HG03442 (cell line): ENCODE results near the gene UBA1.

ENCODE experiments used
- ATAC-seq: cut with Tn5 transposase; IDR thresholded peaks from one replicate; pipeline ENCODE4 v1.9.1; 2021; ENCODE audit warnings: mild to moderate bottlenecking, moderate library complexity; ENCODE audit not compliant: unreplicated experiment

Gene UBA1

DNA sequence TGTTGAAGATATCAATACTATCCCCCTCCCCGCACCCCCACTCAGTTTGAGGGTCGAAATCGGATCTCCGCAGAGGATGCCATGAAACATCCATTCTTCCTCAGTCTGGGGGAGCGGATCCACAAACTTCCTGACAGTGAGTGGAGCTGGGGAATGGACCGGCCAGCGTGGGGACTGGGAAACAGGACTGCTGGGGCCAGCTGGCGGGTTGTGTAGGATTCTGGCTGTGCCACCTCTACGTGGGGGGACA lies 33.6 kb downstream of the UBA1 start:
- no peak for ATAC-seq

DNA sequence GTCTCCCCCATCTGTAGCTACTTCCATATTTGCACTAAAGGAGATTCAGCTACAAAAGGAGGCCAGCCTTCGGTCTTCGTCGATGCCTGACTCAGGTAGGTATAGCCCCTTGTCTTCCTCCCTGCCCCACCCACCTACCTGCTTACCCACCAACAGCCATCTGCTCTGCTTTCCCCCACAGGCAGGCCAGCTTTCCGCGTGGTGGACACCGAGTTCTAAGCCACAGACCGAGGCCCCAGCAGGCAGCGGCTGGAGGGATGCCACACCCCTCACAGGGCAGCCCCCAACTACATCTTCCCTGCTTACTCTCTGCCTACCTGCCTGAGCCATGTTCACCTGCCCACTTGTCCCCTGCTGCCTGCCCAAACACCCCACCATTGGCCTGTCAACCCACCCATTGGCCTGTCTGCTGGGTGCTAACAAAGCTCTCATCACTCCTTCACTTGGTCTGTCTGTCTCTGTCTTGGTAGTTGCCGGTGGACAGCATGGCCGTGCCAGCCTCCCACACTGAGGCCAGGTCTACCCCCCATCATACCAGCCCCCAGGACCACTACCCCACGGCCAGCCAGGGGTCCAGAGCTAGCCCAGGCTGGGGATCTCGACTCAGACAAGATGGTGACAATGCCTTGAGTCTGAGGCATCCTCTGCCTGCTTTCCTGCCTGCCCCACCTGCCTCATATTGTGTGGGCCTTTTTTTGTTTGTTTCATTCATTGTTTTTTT lies 35.1 kb downstream of the UBA1 start:
- no peak for ATAC-seq

DNA sequence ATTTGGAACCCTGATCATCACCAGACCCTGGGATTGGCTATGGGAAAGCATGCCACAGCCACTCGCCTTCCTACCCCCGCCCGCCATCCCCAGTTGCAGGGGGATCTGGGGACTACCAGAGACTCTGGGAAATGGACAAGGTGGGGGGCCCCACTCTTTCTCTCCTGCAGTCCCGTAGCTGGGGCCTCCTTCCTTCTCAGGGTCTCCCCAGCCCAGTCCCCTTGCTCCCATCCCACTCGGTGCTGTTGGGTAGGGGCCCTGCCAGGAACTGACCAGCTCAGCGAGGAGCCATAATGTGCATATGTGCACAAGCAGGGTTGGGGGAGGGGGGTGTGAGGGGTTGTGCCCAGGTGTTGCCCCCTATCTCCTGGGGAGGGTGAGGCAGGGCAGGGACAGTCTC lies 35.8 kb downstream of the UBA1 start:
- no peak for ATAC-seq

DNA sequence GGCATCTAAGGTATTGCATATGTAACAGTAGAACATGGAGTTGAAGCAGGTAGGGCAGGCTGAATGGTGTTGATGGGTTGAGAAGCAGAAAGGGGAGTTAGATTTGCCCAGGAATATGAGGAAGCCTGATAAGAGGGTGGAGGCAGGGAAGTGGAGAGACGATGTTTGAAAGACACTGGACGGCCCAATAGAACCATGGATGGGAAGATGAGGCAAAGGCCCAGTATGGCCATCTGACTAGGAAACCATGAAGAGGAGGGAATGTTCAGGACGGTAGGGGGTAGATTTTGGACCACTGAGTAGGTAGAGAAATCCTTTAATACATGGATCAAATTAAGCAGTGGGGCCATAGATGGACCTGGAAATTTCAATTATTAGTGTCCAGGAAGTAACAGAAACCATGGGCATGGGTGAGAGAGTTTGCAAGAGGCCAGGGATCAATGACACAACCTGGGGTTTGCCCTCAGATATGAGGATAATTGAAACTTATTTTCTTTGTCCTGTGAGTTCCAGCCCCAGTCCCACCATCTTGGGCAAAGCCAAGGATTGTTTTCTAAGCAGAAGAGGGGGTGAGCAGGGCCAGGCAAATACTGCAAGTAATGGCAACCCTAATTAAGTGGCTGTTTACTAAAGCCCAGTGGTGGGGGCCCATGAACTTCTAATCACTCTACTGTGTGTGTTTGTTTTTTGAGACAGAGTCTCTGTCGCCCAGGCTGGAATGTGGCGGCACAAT lies 36.7 kb downstream of the UBA1 start:
- ATAC-seq, result no peak

DNA sequence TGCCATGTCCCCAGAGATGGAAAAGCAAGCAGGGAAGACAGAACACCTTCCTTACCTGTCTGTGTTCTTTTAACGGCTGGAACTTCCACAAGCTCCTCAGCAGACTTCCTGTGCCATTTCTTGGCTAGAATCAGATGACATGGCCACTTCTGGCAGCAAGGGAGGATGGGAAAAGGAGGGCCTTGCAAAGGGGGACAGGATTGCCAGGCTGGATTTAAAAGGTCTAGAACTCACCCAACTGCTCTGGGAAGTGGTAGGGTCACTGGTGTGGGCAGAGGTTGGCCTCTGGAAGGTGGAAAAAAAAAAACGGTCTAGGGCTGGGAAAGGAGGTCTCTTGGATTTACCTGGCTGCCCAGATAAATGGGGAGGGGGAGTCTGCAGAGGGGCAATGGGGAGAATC lies 37.5 kb downstream of the UBA1 start:
- ATAC-seq, result no peak

DNA sequence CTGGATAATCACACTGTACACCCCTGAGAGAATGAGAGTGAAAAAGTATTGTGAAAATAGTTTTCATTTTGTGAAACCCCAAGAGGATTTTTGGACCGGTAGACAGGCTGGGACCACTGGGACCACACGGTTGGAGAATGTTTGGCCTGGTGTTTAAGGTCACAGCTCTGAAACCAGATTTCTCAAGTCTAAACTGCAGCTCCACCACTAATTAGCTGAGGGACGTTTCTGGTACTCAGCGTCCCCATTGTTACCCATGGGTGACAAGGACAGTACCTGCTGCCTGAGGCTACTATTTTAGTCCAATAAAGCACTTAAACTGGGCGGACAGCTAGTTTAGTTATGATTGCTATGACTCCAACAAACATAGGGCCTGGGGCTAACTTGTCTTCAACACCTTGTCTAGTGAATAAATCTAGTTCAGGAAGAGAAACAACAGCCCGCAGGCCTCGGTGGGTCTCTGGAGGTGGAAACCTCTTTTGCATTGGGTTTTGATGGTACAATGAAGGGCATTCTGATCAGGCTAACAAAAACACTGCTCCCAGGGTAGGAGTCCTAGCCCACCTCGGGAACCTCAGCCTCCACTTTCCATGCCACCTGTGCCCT lies 38.7 kb downstream of the UBA1 start:
- ATAC-seq, result no peak

DNA sequence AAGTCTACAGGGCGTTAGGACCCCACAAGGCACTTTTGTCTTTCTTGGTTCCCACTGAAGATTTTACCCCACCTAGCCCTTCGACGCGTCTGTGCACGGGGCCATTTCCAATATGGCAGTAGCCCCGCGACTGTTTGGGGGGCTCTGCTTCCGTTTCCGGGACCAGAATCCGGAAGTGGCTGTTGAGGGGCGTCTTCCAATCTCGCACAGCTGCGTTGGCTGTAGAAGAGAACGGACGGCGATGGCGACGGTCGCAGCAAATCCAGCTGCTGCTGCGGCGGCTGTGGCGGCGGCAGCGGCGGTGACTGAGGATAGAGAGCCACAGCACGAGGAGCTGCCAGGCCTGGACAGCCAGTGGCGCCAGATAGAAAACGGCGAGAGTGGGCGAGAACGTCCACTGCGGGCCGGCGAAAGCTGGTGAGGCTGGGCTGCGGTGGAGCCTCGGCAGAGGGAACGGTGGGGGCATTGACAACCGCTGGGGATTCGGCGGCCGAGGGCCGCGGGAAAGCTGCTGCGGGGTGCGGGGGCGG lies 39.2 kb downstream of the UBA1 start, which contains the start of gene USP11:
TSS of gene USP11 (plus strand) at position 207 of the 530 bp plus-strand sequence. CDS start at position 242, 35 bp downstream.
- peak; percentile 27 for ATAC-seq

DNA sequence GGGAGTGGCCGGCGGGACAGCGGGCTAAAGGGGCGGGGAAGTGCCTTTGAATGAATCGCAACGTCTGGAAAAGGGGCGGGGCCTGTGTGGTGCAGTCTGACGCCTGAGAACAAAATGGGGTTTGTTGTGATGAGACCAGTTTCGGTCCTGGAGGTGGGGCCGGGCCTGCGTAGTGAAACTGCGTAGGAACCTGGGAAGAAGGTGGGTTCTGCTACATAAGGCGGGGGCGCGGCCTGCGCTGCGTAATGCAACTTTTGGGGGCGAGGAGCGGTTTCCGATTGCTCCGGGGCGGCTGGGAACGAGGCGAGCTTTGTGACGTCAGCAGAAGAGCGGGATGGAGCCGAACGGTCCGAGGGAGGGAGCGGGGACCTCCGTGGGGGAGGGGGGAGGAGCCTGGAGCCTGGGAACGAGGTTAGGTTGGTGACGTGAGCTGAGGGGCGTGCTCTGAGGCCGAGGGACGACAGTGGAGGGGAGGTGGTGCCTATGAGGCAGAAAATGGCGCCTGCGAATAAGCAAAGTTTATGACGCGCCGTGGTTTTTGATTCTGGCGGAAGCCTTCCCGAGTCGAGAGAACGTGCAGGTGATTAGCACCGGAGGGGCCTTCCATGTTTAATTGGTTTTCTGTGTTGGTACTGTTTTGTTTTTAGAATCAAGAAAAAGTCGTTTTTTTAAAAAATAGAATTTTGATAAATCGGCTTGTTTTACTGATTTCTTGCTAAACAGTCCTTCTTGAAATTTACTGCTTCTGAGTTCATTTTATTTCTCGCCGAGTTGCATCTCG lies 39.9 kb downstream of the UBA1 start:
- peak; percentile 85 for ATAC-seq

DNA sequence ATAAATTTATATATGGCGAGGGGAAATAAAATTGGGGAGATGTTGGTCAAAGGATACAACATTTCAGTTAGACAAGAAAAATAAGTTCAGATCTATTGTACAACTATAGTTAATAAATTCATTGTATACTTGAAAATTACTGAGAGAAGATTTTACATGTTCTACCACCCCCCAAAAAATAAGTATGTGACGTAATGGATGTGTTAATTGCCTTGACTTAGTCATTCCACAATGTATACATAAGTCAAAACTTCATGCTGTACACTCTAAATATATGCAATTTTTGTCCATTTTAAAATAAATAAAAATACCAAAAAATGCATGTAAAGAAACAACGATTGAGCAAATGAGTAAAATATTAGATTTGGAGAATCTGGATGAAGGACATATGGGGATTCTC lies 41.0 kb downstream of the UBA1 start:
- no peak for ATAC-seq

DNA sequence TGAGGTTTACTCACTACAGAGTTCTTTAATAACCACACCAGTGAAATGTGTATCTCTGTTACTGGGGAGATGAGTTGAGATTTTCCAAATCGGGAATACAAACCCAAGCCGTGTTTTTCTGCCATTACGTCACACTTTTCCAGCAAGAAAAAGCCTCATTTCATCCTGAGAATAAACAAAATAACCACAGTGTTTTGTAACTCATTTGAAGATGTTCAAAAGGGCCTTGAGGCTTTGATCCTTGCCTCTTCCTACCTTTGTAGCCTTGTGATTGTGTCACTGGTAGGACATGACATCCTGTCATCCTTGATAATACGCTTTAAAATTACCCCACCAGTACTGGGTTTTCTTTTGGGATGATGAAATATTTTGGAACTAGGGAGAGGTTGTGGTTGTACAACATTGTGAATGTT lies 42.1 kb downstream of the UBA1 start:
- ATAC-seq, result no peak

DNA sequence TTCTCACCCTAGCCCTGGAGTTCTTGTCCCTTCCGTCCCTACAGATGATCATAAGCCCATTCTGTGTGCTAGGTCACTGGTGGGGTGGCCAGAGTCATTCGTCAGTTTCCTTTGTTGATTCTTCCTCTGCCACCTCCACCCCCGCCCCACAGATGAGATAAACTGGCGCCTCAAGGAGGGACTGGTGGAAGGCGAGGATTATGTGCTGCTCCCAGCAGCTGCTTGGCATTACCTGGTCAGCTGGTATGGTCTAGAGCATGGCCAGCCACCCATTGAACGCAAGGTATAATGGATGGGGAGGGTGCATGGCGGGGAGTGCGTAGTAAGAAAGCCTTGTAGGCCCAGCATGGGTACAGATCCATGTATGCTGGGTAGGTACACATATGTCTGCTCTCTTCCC lies 45.6 kb downstream of the UBA1 start:
- no peak for ATAC-seq

DNA sequence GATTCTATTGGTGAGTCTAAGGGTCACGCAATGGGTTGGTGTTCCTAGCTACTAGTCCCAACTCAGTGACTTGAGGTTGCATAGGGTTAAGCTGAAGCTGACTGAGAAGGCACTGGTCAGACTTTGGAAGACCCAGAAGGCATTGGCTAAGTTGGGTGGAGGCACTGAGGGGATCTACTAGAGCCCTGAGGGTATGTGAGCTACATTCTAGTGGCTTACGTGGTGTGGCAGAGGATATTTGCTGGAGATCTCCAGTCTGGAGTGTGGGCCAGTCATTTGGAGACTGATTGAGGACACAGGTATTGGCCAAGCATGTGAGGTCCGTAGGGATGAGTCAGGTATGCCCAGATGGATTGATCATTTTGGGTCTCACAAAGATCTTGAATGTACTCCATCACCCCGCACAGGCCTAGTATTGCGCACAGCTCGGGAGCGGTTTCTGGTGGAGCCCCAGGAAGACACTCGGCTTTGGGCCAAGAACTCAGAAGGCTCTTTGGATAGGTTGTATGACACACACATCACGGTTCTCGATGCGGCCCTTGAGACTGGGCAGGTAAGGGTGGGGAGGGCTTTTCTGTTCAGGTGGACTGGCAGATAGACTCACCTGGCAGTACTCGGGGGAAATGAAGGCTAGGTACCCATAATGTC lies 46.4 kb downstream of the UBA1 start:
- no peak for ATAC-seq

DNA sequence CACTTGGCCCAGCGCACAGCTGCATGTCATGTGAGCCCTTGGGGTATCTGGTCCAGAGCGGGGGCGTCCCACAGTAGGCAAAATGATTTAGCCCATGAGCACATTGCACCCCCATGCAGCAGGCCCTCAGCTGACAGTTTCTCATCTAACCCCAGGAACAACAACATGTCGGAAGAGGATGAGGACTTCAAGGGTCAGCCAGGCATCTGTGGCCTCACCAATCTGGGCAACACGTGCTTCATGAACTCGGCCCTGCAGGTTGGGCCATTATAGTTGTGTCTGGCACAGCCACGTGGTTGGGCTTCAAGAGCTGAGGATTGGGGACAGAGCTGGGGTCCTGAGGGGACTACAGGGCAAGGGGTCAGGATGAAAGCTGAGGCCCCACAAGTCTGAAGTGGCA lies 47.0 kb downstream of the UBA1 start:
- no peak for ATAC-seq

DNA sequence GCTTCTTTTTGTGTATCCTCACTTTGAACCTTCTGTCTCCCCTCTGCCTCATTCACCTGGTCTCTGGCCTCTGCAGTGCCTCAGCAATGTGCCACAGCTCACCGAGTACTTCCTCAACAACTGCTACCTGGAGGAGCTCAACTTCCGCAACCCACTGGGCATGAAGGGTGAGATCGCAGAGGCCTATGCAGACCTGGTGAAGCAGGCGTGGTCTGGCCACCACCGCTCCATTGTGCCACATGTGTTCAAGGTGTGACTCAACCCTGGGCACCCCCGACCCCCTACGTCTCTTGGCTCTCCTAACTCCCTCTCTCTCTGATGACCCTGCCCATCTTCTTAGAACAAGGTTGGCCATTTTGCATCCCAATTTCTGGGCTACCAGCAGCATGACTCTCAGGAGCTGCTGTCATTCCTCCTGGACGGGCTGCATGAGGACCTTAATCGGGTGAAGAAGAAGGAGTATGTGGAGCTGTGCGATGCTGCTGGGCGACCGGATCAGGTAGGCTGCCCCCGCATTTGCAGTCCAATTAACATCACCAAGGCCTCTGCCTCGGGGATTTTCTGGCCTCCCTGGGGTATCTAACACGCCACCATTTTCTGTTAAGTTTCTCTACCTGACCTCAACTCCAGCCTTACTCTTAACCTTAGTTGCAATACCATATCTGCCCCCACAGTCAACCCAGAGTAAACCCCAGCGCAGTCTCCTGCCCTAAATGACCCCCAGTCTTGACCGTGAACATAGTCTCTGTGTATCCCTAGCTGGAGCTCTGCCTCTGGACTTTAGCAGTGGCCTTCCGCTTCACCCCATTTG lies 47.8 kb downstream of the UBA1 start:
- ATAC-seq, result no peak

DNA sequence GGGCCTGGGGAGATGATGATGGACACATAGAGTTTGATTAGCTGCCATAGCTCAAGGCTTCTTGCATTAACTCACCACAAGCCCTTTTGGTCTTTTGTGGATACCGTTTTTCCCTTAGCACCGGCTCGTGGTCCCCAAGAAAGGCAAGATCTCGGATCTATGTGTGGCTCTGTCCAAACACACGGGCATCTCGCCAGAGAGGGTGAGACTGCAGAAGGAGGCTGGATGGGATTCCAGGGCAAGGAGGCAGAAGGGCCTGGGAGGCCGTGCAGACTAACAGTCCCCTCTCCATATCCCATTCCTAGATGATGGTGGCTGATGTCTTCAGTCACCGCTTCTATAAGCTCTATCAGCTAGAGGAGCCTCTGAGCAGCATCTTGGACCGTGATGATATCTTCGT lies 48.7 kb downstream of the UBA1 start:
- no peak for ATAC-seq

DNA sequence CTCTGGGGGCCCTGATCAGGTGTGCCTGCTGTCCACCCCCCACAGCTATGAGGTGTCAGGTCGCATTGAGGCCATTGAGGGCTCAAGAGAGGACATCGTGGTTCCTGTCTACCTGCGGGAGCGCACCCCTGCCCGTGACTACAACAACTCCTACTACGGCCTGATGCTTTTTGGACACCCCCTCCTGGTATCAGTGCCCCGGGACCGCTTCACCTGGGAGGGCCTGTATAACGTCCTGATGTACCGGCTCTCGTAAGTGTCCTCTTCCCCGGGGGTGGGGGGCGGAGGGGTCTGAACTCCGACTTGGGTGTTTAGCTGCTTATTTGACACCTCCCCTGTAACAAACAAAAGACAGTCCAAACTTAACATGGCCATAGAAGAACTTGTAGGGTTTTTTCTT lies 49.7 kb downstream of the UBA1 start:
- no peak for ATAC-seq

DNA sequence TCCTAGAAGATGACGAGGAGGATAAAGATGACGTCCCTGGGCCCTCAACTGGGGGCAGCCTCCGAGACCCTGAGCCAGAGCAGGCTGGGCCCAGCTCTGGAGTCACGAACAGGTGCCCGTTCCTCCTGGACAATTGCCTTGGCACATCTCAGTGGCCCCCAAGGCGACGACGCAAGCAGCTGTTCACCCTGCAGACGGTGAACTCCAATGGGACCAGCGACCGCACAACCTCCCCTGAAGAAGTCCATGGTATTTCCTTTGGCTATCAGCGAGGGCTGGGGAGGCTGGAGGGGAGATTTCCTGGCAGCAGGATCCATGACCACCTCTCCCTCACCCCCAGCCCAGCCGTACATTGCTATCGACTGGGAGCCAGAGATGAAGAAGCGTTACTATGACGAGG lies 51.0 kb downstream of the UBA1 start:
- ATAC-seq, result no peak

DNA sequence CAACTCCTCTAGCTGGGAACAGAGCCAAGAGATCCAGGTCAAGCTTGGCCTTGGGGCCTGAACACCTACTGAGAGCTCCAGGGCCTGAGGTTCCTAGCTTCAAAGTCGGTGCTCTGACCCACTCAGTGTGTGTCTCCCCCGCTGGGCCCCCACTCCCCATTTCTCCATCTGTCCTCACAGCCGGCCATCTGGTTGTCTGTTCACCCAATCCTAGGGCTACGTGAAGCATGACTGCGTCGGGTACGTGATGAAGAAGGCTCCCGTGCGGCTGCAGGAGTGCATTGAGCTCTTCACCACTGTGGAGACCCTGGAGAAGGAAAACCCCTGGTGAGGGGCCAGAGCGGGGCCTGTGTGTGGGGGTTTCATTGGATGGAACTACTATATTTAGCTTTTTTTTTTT lies 51.5 kb downstream of the UBA1 start:
- ATAC-seq, result no peak

DNA sequence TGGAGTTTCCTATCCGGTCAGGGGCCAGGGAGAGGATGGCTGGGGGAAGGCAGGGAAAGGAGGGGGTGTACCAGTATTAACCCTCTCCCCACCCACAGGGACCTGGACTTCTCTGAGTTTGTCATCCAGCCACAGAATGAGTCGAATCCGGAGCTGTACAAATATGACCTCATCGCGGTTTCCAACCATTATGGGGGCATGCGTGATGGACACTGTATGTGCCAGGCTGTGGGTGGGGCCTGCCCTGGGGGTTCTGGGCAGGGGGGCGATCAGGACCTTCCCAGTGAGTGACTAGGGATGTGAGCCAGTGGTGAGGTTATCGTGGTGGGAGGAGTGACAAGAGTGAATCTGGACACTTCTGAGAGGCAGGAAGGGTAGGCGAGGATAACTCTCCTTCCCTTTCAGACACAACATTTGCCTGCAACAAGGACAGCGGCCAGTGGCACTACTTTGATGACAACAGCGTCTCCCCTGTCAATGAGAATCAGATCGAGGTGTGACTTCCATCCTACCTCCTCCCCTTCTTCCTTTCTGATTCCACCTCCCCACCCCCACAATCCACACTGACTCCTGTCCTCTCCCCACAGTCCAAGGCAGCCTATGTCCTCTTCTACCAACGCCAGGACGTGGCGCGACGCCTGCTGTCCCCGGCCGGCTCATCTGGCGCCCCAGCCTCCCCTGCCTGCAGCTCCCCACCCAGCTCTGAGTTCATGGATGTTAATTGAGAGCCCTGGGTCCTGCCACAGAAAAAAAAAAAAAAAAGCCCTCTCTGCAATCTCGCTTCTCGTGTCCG lies 53.8 kb downstream of the UBA1 start:
- no peak for ATAC-seq
